Thyroid gland (tissue), 4 donors: ENCODE measurements around the gene B3GALT6.

Experiments
- POLR2A ChIP-seq, 2 donors: fragments of 450-650 bp; IDR thresholded peaks; one replicate each; pipeline ENCODE4 v1.6.1; 2017; ENCODE audit warnings: antibody characterized with exemption in 2 of 2, mild to moderate bottlenecking in 2 of 2, moderate library complexity in 1 of 2
- TF ChIP-seq, protein P1 (sequence below), 6 experiments: fragments of 200-600 bp in 3 of 6; fragments of 450-650 bp in 3 of 6; sonication (generic) in 3 of 6; IDR thresholded peaks; one replicate each; pipeline ENCODE4 v1.5.1; 2016 to 2019; ENCODE audit warnings: antibody characterized with exemption in 6 of 6, mild to moderate bottlenecking in 2 of 6, inconsistent platforms in 1 of 6, moderate library complexity in 1 of 6

DNA sequence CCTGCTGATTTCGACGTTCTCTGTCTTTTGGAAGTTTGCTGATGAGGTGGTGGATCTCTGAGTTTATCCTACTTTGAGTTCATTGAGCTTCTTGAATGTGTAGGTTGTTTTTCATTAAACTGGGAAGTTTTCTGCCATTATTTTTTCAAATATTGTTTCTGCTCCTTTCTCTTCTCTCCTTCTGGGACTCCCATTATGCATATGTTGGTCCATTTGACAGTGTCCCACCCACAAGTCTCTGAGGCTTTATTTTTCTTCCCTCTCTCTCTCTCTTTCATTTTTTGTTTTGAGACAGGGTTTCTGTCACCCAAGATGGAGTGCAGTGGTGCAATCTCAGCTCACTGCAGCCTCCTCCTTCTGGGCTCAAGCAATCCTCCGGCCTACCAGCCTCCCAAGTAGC, 37.3 kb upstream of the B3GALT6 start:
- TF ChIP-seq, protein P1, sequence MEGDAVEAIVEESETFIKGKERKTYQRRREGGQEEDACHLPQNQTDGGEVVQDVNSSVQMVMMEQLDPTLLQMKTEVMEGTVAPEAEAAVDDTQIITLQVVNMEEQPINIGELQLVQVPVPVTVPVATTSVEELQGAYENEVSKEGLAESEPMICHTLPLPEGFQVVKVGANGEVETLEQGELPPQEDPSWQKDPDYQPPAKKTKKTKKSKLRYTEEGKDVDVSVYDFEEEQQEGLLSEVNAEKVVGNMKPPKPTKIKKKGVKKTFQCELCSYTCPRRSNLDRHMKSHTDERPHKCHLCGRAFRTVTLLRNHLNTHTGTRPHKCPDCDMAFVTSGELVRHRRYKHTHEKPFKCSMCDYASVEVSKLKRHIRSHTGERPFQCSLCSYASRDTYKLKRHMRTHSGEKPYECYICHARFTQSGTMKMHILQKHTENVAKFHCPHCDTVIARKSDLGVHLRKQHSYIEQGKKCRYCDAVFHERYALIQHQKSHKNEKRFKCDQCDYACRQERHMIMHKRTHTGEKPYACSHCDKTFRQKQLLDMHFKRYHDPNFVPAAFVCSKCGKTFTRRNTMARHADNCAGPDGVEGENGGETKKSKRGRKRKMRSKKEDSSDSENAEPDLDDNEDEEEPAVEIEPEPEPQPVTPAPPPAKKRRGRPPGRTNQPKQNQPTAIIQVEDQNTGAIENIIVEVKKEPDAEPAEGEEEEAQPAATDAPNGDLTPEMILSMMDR (IDR thresholded peaks at IDR 0.05), result no peak
- no peak for TF ChIP-seq POLR2A (IDR thresholded peaks at IDR 0.05)
